Type B pancreatic cell (in vitro differentiated cells): ENCODE measurements around the gene TIGD6. TPM values are rescaled to one million over a fixed set of nuclear protein-coding genes. Genes with fewer than 3 reads are reported as not detected.
"Not testable (repeated sequence)": the region's sequence is repeated elsewhere in the genome, so short reads cannot be mapped to it uniquely, and the experiment has no call there.

Experiments
- DNase-seq: peaks from one replicate; pipeline ENCODE4 v3.0.0; 2021; ENCODE audit warnings: mixed read lengths; ENCODE audit not compliant: unreplicated experiment; ENCODE audit errors: extremely low spot score
- H3K27ac Mint-ChIP-seq: 2 replicates; pipeline ENCODE4 v1.8.0; 2021; ENCODE audit warnings: mild to moderate bottlenecking, mixed read lengths
- H3K27me3 Mint-ChIP-seq: 2 replicates; pipeline ENCODE4 v1.8.0; 2021; ENCODE audit warnings: mixed read lengths
- H3K36me3 Mint-ChIP-seq: 2 replicates; pipeline ENCODE4 v1.8.0; 2021; ENCODE audit warnings: mixed read lengths
- H3K4me1 Mint-ChIP-seq: one replicate; pipeline ENCODE4 v1.8.0; 2021; ENCODE audit warnings: mixed read lengths; ENCODE audit not compliant: unreplicated experiment
- H3K4me3 Mint-ChIP-seq: 2 replicates; pipeline ENCODE4 v1.8.0; 2021; ENCODE audit warnings: mild to moderate bottlenecking, mixed read lengths
- H3K9me3 Mint-ChIP-seq: 2 replicates; pipeline ENCODE4 v1.8.0; 2021; ENCODE audit warnings: mixed read lengths
- total RNA-seq: library from RNA; stranded (reverse); gene quantifications from 2 replicates; pipeline ENCODE4 v1.2.1, GENCODE V29; 2021; ENCODE audit warnings: low replicate concordance
- TF ChIP-seq, protein P1 (sequence below): fragments of 200-600 bp; sonication (generic); conservative IDR thresholded peaks from 2 replicates; pipeline ENCODE4 v1.5.0; 2021; ENCODE audit warnings: antibody characterized with exemption, mild to moderate bottlenecking

TIGD6 gene
- total RNA-seq, 1 donor from 2014 or later: 4.9 TPM

DNA sequence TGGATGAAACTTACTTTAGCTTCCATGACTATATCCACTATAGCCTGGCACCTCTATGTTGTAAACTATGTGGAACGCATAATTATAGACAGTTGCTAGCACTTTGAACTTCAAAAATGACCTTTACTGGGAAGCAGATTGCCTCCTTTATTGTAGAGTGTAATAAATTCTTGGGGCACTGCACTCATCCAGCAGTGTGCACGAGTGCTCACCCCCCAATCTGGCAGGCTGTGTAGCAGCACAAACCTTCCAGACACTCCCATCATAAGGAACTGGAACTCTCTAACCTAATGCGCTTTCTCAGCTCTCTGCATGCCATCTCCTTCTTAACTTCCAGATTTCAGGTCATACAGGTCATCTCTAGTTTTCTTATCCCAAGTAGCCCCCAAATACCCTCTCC, 54.3 kb downstream of the TIGD6 start:
- H3K4me3 Mint-ChIP-seq: no peak overlapping the region
- H3K27ac Mint-ChIP-seq: no peak overlapping the region
- TF ChIP-seq, protein P1, sequence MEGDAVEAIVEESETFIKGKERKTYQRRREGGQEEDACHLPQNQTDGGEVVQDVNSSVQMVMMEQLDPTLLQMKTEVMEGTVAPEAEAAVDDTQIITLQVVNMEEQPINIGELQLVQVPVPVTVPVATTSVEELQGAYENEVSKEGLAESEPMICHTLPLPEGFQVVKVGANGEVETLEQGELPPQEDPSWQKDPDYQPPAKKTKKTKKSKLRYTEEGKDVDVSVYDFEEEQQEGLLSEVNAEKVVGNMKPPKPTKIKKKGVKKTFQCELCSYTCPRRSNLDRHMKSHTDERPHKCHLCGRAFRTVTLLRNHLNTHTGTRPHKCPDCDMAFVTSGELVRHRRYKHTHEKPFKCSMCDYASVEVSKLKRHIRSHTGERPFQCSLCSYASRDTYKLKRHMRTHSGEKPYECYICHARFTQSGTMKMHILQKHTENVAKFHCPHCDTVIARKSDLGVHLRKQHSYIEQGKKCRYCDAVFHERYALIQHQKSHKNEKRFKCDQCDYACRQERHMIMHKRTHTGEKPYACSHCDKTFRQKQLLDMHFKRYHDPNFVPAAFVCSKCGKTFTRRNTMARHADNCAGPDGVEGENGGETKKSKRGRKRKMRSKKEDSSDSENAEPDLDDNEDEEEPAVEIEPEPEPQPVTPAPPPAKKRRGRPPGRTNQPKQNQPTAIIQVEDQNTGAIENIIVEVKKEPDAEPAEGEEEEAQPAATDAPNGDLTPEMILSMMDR: no peak
- no peak for DNase-seq
- H3K9me3 Mint-ChIP-seq: no peaks in the 10 kb centered on the region
- H3K36me3 Mint-ChIP-seq: no peaks in the 10 kb centered on the region
- H3K4me1 Mint-ChIP-seq: peaks cover 37% of the 10 kb centered on the region
- no peaks in the 10 kb centered on the region for H3K27me3 Mint-ChIP-seq

DNA sequence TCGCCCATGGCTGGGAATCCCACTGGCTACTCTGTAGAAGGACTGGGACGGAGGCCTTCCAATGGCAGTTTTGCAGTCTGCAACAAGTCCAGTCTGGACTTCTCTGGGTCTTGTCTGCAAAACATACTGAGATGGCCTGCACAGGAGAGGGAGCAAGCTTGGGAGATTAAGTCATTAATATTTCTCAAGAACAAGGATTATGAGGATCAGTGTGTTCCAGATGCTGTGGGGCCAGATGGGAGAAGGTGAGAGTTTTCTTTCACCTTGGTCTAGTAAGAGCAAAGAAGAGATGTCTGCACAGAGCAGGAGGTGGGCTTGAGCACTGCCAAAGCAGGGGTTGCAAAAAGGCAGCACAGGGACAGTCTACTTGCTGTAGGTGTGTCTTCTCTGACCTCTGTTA, 55.8 kb downstream of the TIGD6 start, which contains the start of gene PDE6A:
TSS of gene PDE6A (minus strand) at position 128 of the 400 bp plus-strand sequence. CDS start at position 8, 120 bp downstream.
- Mint-ChIP-seq H3K9me3 (no peaks in the 10 kb centered on the region), H3K4me1 (peaks cover 43% of the 10 kb centered on the region), H3K27me3 (no peaks in the 10 kb centered on the region), H3K27ac (no peak within 1 kb of the TSS), H3K4me3 (no peak within 1 kb of the TSS), H3K36me3 (no peaks in the 10 kb centered on the region)
- no peak for DNase-seq
- TF ChIP-seq, protein P1: no peak

DNA sequence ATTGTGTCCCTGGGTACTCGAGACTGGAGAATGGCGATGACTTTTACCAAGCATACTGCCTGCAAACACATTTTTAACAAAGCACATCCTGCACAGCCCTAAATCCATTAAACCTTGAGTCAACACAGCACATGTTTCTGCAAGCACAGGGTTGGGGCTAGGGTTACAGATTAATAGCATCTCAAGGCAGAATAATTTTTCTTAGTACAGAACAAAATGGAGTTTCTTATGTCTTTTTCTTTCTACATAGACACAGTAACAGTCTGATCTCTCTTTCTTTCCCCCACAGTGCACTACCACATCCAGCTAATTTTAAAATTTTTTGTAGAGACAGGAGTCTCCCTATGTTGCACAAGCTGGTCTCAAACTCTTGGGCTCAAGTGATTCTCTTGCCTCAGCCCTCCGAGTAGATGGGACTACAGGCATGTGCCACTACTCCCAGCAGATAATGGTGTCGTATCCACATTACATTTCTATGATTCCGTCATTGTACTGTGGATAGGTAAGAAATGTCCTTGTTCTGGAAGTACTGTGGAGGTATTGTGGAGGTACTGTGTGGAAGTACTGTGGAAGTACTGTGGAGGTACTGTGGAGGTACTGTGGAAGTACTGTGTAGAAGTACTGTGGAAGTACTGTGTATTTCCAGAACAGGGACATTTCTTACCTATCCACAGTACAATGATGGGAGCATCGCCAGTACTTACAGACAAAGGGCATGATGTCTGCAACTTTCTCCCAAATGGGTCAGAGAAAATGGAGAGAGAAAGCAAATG, 57.1 kb downstream of the TIGD6 start:
- peaks cover 43% of the 10 kb centered on the region for H3K4me1 Mint-ChIP-seq
- H3K36me3 Mint-ChIP-seq, DNase-seq, H3K9me3 Mint-ChIP-seq, H3K4me3 Mint-ChIP-seq, H3K27me3 Mint-ChIP-seq: not testable (repeated sequence)
- H3K27ac Mint-ChIP-seq: peak overlapping the region; percentile 68

Other genes with a start within 250 kb of the TIGD6 start
- not detected in 2 replicates for gene PDE6A, start 55.9 kb downstream of the TIGD6 start, total RNA-seq
- 7.8 and 17.4 TPM in 2 replicates for gene SLC26A2, start 39.9 kb downstream of the TIGD6 start, total RNA-seq
- gene HMGXB3, start 85 bp upstream of the TIGD6 start, total RNA-seq: 36.3 and 40.5 TPM in 2 replicates
- gene CSF1R, start 85.9 kb upstream of the TIGD6 start, total RNA-seq: 1.6 and 4.0 TPM in 2 replicates
- 3.3 and 74.8 TPM in 2 replicates for gene PDGFRB, start 155.2 kb upstream of the TIGD6 start, total RNA-seq
- gene CDX1, start 166.1 kb upstream of the TIGD6 start, total RNA-seq: 5.0 and 13.4 TPM in 2 replicates
- gene SLC6A7, start 189.4 kb upstream of the TIGD6 start, total RNA-seq: 0.10 and 0.38 TPM in 2 replicates